Measurements from ENCODE around the gene FPR2.
"Not testable (repeated sequence)": the region's sequence is repeated elsewhere in the genome, so short reads cannot be mapped to it uniquely, and the experiment has no call there.

Gene FPR2

GRCh38 chr19:51799034-51799773 is 38.2 kb downstream of the FPR2 start:
- H3K4me3 ChIP-seq (ENCODE audit: low read depth, low read length), result no peak overlapping the region
- no peak for DNase-seq (ENCODE audit: low read depth)
- TF ChIP-seq CTCF (IDR thresholded peaks at IDR 0.05; ENCODE audit: insufficient read depth, low read depth, low read length, missing control alignments), result no peak

- DNase-seq (ENCODE audit: low read depth), result no peak
- no peak for TF ChIP-seq CTCF (IDR thresholded peaks at IDR 0.05; ENCODE audit: insufficient read depth, low read depth, low read length, missing control alignments)
- no peak overlapping the region for H3K4me3 ChIP-seq (ENCODE audit: low read depth, low read length)
Observed at GRCh38 chr19:51799774-51800472, 38.9 kb downstream of the FPR2 start.

GRCh38 chr19:51800473-51801244 is 39.7 kb downstream of the FPR2 start:
- no peak overlapping the region for H3K4me3 ChIP-seq (ENCODE audit: low read depth, low read length)
- DNase-seq (ENCODE audit: low read depth), result no peak
- no peak for TF ChIP-seq CTCF (IDR thresholded peaks at IDR 0.05; ENCODE audit: insufficient read depth, low read depth, low read length, missing control alignments)

GRCh38 chr19:51802775-51803174 is 41.8 kb downstream of the FPR2 start:
- no peak for DNase-seq (ENCODE audit: low read depth)
- no peak for TF ChIP-seq CTCF (IDR thresholded peaks at IDR 0.05; ENCODE audit: insufficient read depth, low read depth, low read length, missing control alignments)
- no peak overlapping the region for H3K4me3 ChIP-seq (ENCODE audit: low read depth, low read length)

- no peak overlapping the region for H3K4me3 ChIP-seq (ENCODE audit: low read depth, low read length)
- no peak for TF ChIP-seq CTCF (IDR thresholded peaks at IDR 0.05; ENCODE audit: insufficient read depth, low read depth, low read length, missing control alignments)
- no peak for DNase-seq (ENCODE audit: low read depth)
Observed at GRCh38 chr19:51803519-51803918, 42.5 kb downstream of the FPR2 start.

GRCh38 chr19:51803967-51804366 is 43.0 kb downstream of the FPR2 start:
- no peak overlapping the region for H3K4me3 ChIP-seq (ENCODE audit: low read depth, low read length)
- TF ChIP-seq CTCF (IDR thresholded peaks at IDR 0.05; ENCODE audit: insufficient read depth, low read depth, low read length, missing control alignments), result no peak
- no peak for DNase-seq (ENCODE audit: low read depth)

- DNase-seq (ENCODE audit: low read depth); H3K4me3 ChIP-seq (ENCODE audit: low read depth, low read length): not testable (repeated sequence)
Observed at GRCh38 chr19:51804789-51805188, 43.8 kb downstream of the FPR2 start.

GRCh38 chr19:51805396-51805795 is 44.4 kb downstream of the FPR2 start:
- not testable (repeated sequence) for H3K4me3 ChIP-seq (ENCODE audit: low read depth, low read length); DNase-seq (ENCODE audit: low read depth)

- DNase-seq (ENCODE audit: low read depth); H3K4me3 ChIP-seq (ENCODE audit: low read depth, low read length): not testable (repeated sequence)
Observed at GRCh38 chr19:51806571-51806970, 45.6 kb downstream of the FPR2 start.

All from GM12865 (cell line).